ENCODE measurements around the gene SYPL2. TPM values are rescaled to one million over a fixed set of nuclear protein-coding genes. Genes with fewer than 3 reads are reported as not detected.
A peak's percentile ranks its signal among the peaks of the same experiment; 100 is the strongest.

The SYPL2 gene
- total RNA-seq, 2 experiments from 2014 or later: not detected

- ATAC-seq (no peak), DNase-seq (no peak)
- no peak overlapping the region for H3K27ac Mint-ChIP-seq
- intact Hi-C loops (cut with micrococcal nuclease): no loop called here
- peaks cover 26% of the 10 kb centered on the region for H3K4me1 Mint-ChIP-seq (ENCODE audit: low read depth)
- ChIA-PET CTCF (interaction anchor here (1.0 to 40.7 kb wide), 3 partner anchors 15 to 63 kb away, joined by 3 to 1390 read pairs (median 152); partner anchors contain the start of gene GPR61), POLR2A (interaction anchor here (1.0 to 1.8 kb wide), 2 partner anchors 9 to 18 kb away, joined by 5 read pairs; no protein-coding TSS in a partner anchor)
- H3K4me3 Mint-ChIP-seq: no peak overlapping the region
- H3K36me3 Mint-ChIP-seq (ENCODE audit: low read depth): peaks cover 7% of the 10 kb centered on the region
- no peaks in the 10 kb centered on the region for H3K27me3 Mint-ChIP-seq
- TF ChIP-seq, protein P1, sequence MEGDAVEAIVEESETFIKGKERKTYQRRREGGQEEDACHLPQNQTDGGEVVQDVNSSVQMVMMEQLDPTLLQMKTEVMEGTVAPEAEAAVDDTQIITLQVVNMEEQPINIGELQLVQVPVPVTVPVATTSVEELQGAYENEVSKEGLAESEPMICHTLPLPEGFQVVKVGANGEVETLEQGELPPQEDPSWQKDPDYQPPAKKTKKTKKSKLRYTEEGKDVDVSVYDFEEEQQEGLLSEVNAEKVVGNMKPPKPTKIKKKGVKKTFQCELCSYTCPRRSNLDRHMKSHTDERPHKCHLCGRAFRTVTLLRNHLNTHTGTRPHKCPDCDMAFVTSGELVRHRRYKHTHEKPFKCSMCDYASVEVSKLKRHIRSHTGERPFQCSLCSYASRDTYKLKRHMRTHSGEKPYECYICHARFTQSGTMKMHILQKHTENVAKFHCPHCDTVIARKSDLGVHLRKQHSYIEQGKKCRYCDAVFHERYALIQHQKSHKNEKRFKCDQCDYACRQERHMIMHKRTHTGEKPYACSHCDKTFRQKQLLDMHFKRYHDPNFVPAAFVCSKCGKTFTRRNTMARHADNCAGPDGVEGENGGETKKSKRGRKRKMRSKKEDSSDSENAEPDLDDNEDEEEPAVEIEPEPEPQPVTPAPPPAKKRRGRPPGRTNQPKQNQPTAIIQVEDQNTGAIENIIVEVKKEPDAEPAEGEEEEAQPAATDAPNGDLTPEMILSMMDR (IDR thresholded peaks at IDR 0.05): no peak
- no peaks in the 10 kb centered on the region for H3K9me3 Mint-ChIP-seq
Observed at GRCh38 chr1:109488201-109488600, 21.9 kb downstream of the SYPL2 start.

- POLR2A ChIA-PET: interaction anchor here (1.0 to 1.8 kb wide), 2 partner anchors 8 to 17 kb away, joined by 5 read pairs; no protein-coding TSS in a partner anchor
- no peak for ATAC-seq
- H3K27me3 Mint-ChIP-seq: no peaks in the 10 kb centered on the region
- H3K36me3 Mint-ChIP-seq (ENCODE audit: low read depth): peaks cover 7% of the 10 kb centered on the region
- H3K27ac Mint-ChIP-seq: no peak overlapping the region
- TF ChIP-seq, protein P1 (IDR thresholded peaks at IDR 0.05): no peak
- CTCF ChIA-PET: interaction anchor here (1.0 to 40.7 kb wide), 4 partner anchors 14 to 63 kb away, joined by 3 to 1390 read pairs (median 78); partner anchors contain the start of gene GPR61
- H3K4me3 Mint-ChIP-seq: no peak overlapping the region
- DNase-seq: no peak
- H3K9me3 Mint-ChIP-seq: no peaks in the 10 kb centered on the region
- intact Hi-C loops (cut with micrococcal nuclease): no loop called here
- peaks cover 26% of the 10 kb centered on the region for H3K4me1 Mint-ChIP-seq (ENCODE audit: low read depth)
Observed at GRCh38 chr1:109488696-109489095, 22.4 kb downstream of the SYPL2 start.

DNA sequence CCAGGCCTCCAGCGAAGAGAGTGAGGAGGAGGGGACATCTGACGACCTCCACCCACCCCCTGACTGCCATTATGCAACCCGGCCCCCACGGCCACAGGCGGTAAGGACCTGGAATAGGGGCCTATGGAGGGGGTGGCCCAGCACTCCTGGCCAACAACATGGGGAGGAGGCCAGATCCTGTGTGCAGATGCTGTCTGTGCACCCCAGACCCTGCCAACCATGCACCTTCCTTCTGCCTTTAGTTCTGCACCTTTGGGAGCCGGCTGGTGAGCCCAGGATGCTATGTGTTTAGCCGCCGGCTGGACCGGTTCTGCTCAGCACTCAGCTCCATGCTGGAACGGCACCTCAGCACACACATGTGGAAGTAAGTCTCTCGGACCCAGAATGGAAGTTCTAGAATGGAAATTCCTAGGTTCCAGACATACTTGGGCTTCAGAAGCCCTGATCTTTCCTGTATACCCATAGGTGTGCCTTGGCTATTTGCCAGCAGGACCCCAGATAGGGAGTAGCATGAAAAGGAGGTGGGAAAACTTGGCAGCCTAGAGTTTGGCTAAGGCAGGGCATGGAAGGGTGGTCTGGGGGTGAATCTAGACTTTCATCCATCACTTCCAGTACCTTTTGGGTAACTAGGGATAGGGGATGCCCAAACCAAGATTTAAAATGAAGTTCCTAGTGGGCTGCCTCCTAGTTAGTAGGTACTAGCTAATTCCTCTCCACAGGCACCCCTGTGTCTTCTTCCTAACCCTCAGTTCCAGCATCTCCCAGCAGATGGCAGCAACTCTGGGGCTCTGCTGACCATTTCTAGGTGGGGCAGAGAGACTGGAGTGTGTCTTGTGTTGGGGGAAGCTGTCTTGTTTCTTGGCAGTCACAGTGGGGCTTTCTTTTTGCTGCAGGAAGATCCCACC is 23.9 kb downstream of the SYPL2 start:
- peak; percentile 35 for ATAC-seq
- Mint-ChIP-seq H3K9me3 (no peaks in the 10 kb centered on the region), H3K27ac (no peak overlapping the region), H3K27me3 (no peaks in the 10 kb centered on the region), H3K36me3 (ENCODE audit: low read depth) (peaks cover 7% of the 10 kb centered on the region), H3K4me1 (ENCODE audit: low read depth) (peaks cover 24% of the 10 kb centered on the region), H3K4me3 (no peak overlapping the region)
- ChIA-PET CTCF (interaction anchor here (0.6 to 40.7 kb wide), 20 partner anchors 7 to 470 kb away, joined by 3 to 1390 read pairs (median 4); partner anchors contain the start of genes AMIGO1, ATXN7L2, GNAI3 and GPR61), POLR2A (interaction anchor here (0.6 to 3.2 kb wide), 4 partner anchors 19 to 78 kb away, joined by 3 to 17 read pairs (median 4); partner anchors contain the start of genes AMIGO1 and PSMA5)
- peak; percentile 81 for DNase-seq
- intact Hi-C loops (cut with micrococcal nuclease): no loop called here
- TF ChIP-seq, protein P1 (IDR thresholded peaks at IDR 0.05): peak; percentile 53

DNA sequence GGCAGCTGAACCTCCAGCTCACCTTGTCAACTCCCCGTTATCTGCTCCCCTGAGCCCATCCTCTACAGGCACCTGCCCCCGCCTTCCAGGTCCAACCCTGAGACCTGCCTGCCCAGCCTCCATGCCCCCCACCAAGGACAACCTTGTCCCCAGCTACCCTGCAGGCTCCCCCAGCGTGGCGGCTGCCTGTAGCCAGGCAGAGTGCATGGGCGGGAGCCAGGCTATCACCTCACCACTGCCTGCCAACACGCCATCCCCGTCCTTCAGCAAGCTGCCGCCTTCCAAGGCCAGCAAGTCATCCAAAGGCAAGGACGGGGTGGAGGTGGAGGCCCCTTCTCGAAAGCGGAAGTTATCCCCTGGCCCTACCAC is 24.6 kb downstream of the SYPL2 start:
- peaks cover 7% of the 10 kb centered on the region for H3K36me3 Mint-ChIP-seq (ENCODE audit: low read depth)
- H3K4me3 Mint-ChIP-seq: no peak overlapping the region

More for the DNA sequence above, 24.6 kb downstream of the SYPL2 start:
- ChIA-PET POLR2A (interaction anchor here (0.7 to 3.2 kb wide), 3 partner anchors 18 to 65 kb away, joined by 3 to 17 read pairs (median 5); partner anchors contain the start of genes AMIGO1 and PSMA5), CTCF (interaction anchor here (1.1 to 40.7 kb wide), 15 partner anchors 7 to 277 kb away, joined by 3 to 1390 read pairs (median 6); partner anchors contain the start of genes AMIGO1, ATXN7L2, GNAI3 and GPR61)
- TF ChIP-seq, protein P1 (IDR thresholded peaks at IDR 0.05): peak; percentile 7
- Mint-ChIP-seq H3K27me3 (no peaks in the 10 kb centered on the region), H3K9me3 (no peaks in the 10 kb centered on the region), H3K27ac (no peak overlapping the region), H3K4me1 (ENCODE audit: low read depth) (peaks cover 27% of the 10 kb centered on the region)
- ATAC-seq (no peak), DNase-seq (no peak)
- intact Hi-C loops (cut with micrococcal nuclease): no loop called here
